HG03045 (cell line): ENCODE results near the gene GEMIN7.

Source experiments
- ATAC-seq: cut with Tn5 transposase; IDR thresholded peaks from one replicate; pipeline ENCODE4 v1.9.1; 2021; ENCODE audit warnings: mild to moderate bottlenecking, moderate library complexity; ENCODE audit not compliant: unreplicated experiment

GEMIN7 gene, protein sequence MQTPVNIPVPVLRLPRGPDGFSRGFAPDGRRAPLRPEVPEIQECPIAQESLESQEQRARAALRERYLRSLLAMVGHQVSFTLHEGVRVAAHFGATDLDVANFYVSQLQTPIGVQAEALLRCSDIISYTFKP

GRCh38 chr19:45079063-45079910 is at the start of gene GEMIN7:
TSS of gene GEMIN7 (plus strand) at chr19:45079260. CDS start at chr19:45090115, 10,855 bp downstream.
- peak; percentile 35 for ATAC-seq

- no peak for ATAC-seq
Observed at GRCh38 chr19:45030825-45031224, 48.2 kb upstream of the GEMIN7 start.

GRCh38 chr19:45032421-45032820 is 46.6 kb upstream of the GEMIN7 start:
- ATAC-seq, result no peak

DNA sequence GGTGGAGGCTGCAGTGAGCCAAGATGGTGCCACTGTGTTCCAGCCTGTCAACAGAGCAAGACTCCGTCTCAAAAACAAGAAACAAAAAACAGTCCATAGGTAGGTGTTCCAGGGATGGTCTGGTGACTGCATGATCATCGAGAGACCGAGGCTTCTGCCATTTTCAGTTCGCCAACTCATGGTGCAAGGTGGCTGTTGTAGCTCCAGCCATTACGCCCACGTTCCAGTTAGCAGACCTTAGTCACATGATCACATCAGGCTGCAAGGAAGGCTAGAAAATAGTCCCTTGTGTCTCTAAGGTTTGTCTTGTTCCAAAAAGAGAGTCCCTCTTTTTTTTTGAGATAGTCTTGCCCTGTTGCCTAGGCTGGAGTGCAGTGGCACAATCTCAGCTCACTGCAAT is 43.3 kb upstream of the GEMIN7 start:
- no peak for ATAC-seq

GRCh38 chr19:45037393-45038169 is 41.5 kb upstream of the GEMIN7 start:
- no peak for ATAC-seq

DNA sequence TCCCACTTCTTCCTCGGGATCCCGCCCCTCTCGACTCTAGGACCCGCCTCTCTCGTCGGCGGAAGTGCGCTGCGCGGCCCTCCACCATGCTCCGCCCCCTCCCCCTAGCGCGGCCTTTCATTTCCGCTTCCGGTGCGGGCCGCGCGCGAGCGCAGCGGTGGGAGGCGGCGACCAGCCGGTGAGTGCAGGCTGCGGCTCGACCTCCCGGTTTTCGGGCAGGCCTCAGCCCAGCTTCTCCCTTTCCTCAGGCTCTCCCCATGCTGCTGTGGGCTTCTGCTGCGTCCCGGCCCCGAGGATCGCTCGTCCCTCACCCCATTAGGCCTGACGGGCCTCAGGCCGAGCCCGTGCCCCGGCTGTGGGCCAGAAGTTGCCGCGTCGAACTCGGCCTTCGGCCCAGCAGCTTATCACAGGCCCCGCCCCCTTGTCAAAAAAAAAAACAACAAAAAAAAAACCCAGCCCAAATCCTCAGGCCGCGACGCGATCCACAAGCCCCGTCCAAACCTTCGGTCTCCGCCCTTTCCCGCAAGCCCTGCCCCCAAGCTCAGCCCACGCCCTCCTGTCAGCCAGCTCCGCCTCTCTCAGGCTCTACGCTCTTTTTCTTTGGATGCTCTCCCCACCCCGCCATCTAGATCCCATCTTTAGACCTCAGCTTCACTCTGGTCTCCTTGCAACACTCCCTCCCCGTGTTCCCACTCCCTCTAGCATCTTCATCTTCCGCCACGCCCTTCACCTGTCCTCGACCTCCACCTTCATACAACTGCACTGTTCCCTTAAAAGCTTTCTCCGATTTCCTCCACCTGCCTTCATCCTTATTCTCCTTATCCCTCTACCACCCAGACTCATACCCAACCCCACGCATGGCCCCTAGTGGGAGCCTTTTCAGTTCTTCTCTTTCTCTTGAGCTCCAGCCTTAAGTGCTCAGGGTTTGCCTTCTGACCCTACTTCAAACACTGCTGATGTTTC is 39.8 kb upstream of the GEMIN7 start, which contains the start of gene CLASRP:
Gene CLASRP, plus strand, starts transcription at position 115 of the 963 bp plus-strand sequence. CDS start 1,168 bp downstream, outside the sequence.
- peak; percentile 86 for ATAC-seq

GRCh38 chr19:45040059-45040771 is 38.8 kb upstream of the GEMIN7 start:
- ATAC-seq, result no peak

- no peak for ATAC-seq
Observed at GRCh38 chr19:45041125-45041524, 37.9 kb upstream of the GEMIN7 start.

GRCh38 chr19:45045671-45046353 is 33.2 kb upstream of the GEMIN7 start:
- no peak for ATAC-seq

GRCh38 chr19:45046355-45046754 is 32.7 kb upstream of the GEMIN7 start:
- no peak for ATAC-seq

- ATAC-seq, result no peak
Observed at GRCh38 chr19:45047188-45047797, 31.8 kb upstream of the GEMIN7 start.

DNA sequence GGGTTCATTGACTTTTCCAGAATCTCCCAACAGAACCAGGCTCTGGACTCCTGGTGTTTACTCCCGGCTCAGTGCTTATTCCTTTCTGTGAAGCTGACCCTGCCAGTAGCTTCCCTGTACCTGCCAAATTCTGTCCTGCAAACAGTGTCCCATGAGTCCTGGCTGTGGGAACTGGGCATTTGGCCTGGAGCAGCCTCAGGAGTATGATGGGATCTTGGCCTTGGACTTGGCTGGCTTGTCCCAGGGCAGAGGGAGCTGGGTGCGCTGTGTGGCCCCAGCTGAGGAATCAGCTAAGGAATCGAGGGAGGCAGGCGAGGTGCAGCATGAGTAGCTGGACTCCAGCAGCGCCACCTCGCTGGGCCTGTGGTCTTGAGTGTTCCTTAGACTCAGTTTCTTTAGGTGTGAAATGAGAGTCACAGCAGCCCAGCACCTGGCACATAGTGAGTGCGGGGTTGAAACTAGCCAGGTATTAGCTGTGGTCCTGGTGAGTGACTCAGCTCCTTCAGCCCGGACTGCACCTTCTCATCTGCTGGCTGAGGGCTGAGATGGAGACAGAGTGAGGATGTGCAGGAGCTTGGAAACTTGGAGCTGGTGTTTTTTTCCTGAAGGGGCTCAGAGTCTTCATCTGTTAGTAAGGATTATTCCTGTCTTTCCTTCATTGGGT is 29.9 kb upstream of the GEMIN7 start:
- no peak for ATAC-seq

DNA sequence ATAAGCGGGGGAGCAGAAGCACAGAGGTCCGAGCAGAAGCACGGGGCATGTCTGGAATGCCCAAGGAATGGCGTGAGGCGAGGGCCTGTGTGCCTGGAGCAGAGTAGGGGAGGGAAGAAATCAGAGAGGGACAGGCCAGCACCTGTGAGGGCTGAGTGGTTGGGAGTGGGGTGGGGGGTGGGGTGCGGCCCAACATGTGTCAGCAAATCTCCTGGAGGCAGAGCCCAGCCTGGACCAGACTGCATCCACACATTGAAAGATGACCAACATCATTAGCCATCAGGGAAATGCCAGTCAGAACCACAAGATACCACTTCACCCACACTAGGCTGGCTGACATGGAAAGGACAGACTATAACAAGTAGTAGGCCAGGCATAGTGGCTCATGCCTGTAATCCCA is 29.0 kb upstream of the GEMIN7 start:
- ATAC-seq, result no peak

DNA sequence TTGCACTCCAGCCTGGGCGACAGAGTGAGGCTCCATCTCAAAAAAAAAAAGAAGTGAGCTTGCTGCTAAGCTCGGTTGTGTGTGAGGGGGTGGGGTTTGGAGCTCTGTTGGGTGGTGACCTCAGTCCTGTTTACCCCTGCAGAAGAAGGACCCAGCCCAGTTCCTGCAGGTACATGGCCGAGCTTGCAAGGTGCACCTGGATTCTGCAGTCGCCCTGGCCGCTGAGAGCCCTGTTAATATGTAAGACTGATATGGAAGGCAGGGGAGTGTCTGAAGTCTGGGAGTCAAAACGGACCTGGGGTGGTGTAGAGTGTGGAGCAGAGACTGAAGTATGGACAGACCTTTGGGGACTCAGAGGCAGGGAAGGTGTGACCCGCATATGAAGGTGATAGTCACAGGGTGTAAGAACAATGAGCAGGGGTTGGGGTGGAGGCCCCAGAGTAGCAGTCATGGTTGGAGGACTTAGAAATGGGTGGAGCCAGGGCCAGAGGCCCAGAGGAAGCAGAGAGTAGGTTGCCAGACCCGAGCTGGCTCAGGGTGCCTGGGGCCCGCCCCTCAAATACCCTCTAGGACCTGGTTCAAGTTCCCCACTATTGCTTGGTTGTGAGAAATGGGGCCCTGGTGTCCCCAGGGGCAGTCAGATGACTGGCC is 27.0 kb upstream of the GEMIN7 start:
- ATAC-seq, result no peak

DNA sequence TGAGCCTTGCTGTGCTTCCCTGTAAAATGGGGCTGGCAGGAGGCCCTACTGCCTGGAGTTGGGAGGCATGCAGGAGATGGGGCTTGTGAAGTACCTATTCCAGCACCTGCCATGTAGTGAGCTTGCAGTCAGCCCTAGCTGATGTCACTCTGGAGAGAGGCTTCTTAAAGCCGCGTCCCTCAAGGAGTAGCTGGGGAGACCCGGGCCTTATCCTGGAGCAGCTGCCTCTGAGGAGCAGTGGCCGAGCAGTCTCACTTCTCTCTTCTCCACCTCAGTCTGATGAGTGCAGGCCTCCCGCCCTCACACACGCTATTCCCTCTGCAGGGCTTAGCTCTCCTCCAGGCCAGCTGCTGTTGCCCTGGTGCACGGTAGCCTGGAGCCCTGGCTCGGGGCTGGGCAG is 22.2 kb upstream of the GEMIN7 start:
- no peak for ATAC-seq

- no peak for ATAC-seq
Observed at GRCh38 chr19:45057444-45057843, 21.6 kb upstream of the GEMIN7 start.

DNA sequence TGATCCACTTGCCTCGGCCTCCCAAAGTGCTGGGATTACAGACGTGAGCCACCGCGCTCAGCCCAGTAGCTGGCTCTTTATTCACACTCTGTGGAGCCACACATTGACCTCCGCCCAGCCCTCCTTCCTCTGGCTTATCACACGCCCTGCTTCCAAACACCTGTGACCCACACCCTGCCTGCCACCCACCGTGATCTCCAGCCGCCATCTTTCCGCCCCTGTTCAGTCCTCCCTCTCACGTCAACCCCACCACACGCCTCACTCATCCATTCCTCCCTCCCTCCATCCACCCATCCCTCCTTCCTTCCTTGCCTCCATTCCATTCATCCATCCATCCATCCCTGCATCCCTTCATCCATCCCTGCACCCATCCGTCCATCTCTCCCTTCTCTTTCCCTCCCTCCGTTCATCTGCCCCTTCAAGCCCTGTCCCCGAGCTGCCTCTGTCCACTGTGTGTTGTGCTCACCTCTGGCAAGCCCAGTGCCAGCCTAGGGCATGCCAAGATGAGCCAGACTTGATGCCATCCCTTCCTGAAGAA is 20.4 kb upstream of the GEMIN7 start:
- no peak for ATAC-seq
